Stimulated activated memory B cell treated with anti-CD40 and anti-IgM and Interleukin-4, amounts not matched to agents 10 μg/mL and 1 μg/mL and 100 μg/mL, for 72 hours (primary cell): ENCODE data around the gene CLDN15.
"Not testable (repeated sequence)": the region's sequence is repeated elsewhere in the genome, so short reads cannot be mapped to it uniquely, and the experiment has no call there.

ENCODE experiments used
- ATAC-seq: fragments of 150-1000 bp; cut with Tn5 transposase; 2 replicates; pipeline ENCODE4 v1.10.0; 2021
- H3K27ac Mint-ChIP-seq: one replicate; pipeline ENCODE4 v1.8.0; 2022; ENCODE audit warnings: mild to moderate bottlenecking, mixed read lengths
- H3K27me3 Mint-ChIP-seq: one replicate; pipeline ENCODE4 v1.8.0; 2022; ENCODE audit warnings: mixed read lengths
- H3K36me3 Mint-ChIP-seq: one replicate; pipeline ENCODE4 v1.8.0; 2022; ENCODE audit warnings: mixed read lengths
- H3K4me1 Mint-ChIP-seq: one replicate; pipeline ENCODE4 v1.8.0; 2022; ENCODE audit warnings: mixed read lengths
- H3K4me3 Mint-ChIP-seq: one replicate; pipeline ENCODE4 v1.8.0; 2022; ENCODE audit warnings: mild to moderate bottlenecking, moderate library complexity, mixed read lengths
- H3K9me3 Mint-ChIP-seq: one replicate; pipeline ENCODE4 v1.8.0; 2022; ENCODE audit warnings: mixed read lengths

CLDN15 gene

DNA sequence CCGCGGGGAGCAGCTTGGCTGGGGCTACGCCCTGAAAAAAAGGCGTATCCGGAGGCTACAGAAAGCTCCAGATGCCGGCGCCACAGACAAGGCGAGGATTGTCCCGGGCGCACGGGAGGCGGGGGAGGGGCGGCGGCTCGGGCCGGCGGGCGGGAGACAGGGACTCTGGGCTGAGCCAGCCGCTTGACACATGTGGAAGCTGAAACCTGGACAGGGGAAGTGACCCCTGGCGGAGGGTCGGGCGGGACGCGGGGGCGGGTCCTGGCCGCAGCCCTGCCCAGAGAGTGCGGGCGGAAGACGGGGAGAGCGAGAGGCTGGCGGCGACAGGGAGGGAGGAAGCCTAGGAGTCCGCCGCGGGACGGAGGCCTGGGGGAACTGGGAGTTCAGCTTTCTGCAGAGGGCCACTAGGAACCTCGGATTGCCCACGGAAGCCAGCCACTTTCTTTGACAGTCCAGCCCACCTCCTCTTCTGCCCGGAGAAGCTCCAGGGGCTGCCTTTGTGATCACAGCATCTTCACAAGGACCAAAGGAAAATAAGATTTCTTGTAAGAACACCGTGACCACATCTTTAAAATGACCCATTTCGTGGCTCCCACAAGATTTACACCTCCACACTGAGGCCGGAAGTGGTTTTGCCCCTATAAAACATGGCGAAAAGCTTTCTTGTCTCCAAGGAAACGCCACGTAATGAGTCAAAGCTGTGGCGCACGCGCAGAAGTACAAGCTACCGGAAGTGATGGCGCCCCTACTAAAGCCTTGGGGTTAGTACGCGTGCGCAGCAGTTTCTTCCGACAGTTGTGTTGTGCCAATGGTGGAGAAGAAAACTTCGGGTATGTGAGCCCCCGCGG lies 20.0 kb downstream of the CLDN15 start, which contains the start of the genes PLOD3 and ZNHIT1:
TSS of gene PLOD3 (minus strand) at position 194 of the 848 bp plus-strand sequence. CDS start 307 bp downstream, outside the sequence.
TSS of gene ZNHIT1 (plus strand) at position 778 of the 848 bp plus-strand sequence. CDS start at position 809, 31 bp downstream.
- Mint-ChIP-seq H3K36me3 (peaks cover 39% of the 10 kb centered on the region), H3K27me3 (no peaks in the 10 kb centered on the region), H3K9me3 (no peaks in the 10 kb centered on the region), H3K4me1 (peaks cover 52% of the 10 kb centered on the region), H3K4me3 (peak within 1 kb of the TSS; percentile 98), H3K27ac (peak within 1 kb of the TSS; percentile 94)
- ATAC-seq: peak; percentile 88

DNA sequence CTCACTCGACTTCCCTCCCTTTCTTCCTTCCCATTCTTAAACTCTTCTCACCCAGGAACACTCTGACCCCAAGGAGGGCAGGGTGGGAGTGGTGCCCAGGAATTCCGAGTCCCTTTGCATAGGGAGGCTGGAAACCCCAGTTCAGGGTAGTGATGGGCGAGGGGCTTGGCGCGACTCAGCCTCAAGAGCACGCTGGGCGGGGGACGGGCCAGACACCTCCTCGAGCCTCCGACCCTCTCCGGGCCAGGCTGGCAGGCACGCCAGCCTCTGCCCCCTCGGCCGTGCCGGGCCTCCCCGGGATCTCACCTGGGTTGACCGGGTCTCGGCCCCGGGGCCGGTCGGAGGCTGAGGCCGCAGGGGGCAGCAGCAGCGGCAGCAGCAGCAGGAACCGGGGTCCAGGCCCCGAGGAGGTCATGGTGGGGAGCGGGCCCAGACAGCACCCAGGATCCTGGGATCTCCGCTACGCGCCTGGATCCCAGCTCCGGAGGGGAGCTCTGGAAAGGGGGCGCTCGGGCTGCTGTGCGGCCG lies 20.7 kb downstream of the CLDN15 start:
- peak overlapping the region; percentile 94 for H3K27ac Mint-ChIP-seq
- ATAC-seq: peak; percentile 38
- peaks cover 47% of the 10 kb centered on the region for H3K4me1 Mint-ChIP-seq
- no peaks in the 10 kb centered on the region for H3K27me3 Mint-ChIP-seq
- H3K4me3 Mint-ChIP-seq: peak overlapping the region; percentile 98
- no peaks in the 10 kb centered on the region for H3K9me3 Mint-ChIP-seq
- peaks cover 37% of the 10 kb centered on the region for H3K36me3 Mint-ChIP-seq

- H3K4me3 Mint-ChIP-seq: peak overlapping the region; percentile 98
- H3K27me3 Mint-ChIP-seq: no peaks in the 10 kb centered on the region
- ATAC-seq: peak; percentile 1
- H3K36me3 Mint-ChIP-seq: peaks cover 38% of the 10 kb centered on the region
- H3K4me1 Mint-ChIP-seq: peaks cover 40% of the 10 kb centered on the region
- no peaks in the 10 kb centered on the region for H3K9me3 Mint-ChIP-seq
- H3K27ac Mint-ChIP-seq: peak overlapping the region; percentile 94
These were observed 21.4 kb downstream of the CLDN15 start for GRCh38 chr7:101216001-101216859.

- Mint-ChIP-seq H3K27me3 (no peaks in the 10 kb centered on the region), H3K9me3 (no peaks in the 10 kb centered on the region), H3K4me3 (no peak overlapping the region), H3K27ac (no peak overlapping the region), H3K36me3 (peaks cover 64% of the 10 kb centered on the region), H3K4me1 (peaks cover 15% of the 10 kb centered on the region)
- no peak for ATAC-seq
These were observed 25.6 kb downstream of the CLDN15 start for GRCh38 chr7:101212014-101212413.

DNA sequence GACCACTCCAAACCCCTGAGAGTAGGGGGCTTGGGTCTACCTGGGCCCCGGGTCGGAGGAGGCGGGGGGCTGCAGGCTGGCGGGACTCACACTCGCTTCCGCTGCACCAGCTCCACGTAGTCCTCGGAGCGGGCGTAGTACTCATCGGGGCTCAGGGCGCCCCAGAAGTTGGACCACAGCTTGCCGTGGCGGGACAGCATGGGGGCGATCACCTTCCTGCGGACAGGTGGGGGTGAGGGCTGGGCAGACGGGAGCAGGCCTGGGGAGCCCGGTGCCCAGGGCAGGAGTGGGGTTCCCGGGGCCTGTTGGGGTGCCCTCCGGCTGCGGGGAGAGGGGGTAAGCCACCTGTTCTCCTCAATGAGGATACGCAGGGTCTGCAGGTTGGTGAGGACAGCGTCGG lies 26.1 kb downstream of the CLDN15 start:
- no peaks in the 10 kb centered on the region for H3K9me3 Mint-ChIP-seq
- no peak overlapping the region for H3K27ac Mint-ChIP-seq
- peaks cover 66% of the 10 kb centered on the region for H3K36me3 Mint-ChIP-seq
- peak; percentile 25 for ATAC-seq
- H3K4me1 Mint-ChIP-seq: peaks cover 10% of the 10 kb centered on the region
- no peak overlapping the region for H3K4me3 Mint-ChIP-seq
- H3K27me3 Mint-ChIP-seq: no peaks in the 10 kb centered on the region

DNA sequence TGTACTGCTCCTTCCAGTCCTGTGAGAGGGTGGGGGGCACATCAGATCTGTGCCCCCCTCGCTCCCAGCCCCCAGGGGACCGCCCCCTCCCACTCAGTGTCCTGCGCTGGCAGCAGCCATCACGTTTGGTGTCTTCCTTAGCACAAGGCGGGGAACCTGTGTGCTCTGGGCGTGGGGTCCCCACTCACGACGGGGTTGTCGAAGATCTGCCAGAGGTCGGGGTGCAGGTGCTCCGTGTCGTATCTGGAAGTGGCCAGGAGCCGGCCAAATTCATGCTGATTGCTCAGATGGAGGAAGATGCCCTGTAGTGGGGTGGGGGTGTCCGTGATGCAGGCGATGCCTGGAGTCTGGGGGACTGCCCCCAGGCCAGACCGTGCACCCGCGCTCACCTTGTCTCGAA lies 27.5 kb downstream of the CLDN15 start:
- Mint-ChIP-seq H3K36me3 (peaks cover 63% of the 10 kb centered on the region), H3K27me3 (no peaks in the 10 kb centered on the region), H3K4me3 (no peak overlapping the region), H3K4me1 (no peaks in the 10 kb centered on the region), H3K9me3 (no peaks in the 10 kb centered on the region), H3K27ac (no peak overlapping the region)
- no peak for ATAC-seq

- Mint-ChIP-seq H3K4me1 (peaks cover 3% of the 10 kb centered on the region), H3K27me3 (no peaks in the 10 kb centered on the region), H3K27ac (no peak overlapping the region), H3K9me3 (no peaks in the 10 kb centered on the region), H3K4me3 (no peak overlapping the region), H3K36me3 (peaks cover 52% of the 10 kb centered on the region)
- ATAC-seq: no peak
These were observed 28.8 kb downstream of the CLDN15 start for GRCh38 chr7:101208794-101209193.

DNA sequence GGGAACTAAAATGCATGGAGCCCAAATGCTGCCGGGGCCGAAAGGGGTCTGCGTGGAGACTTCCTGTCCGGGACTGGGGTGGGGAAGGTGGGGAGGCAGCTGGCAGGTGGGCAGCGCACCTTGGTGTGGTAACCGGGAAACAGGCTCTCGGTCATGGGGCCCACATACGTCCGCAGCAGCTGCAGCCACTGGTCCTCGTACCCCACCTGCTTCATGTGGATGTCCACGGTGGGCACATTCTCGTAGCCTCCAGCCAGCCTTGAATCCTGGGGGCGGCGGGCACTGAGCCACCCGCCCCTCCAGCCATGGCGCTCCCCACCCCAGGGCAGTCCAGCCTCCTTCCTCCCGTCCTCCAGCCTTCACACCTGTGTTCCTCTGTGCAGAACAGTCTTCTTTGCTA lies 30.1 kb downstream of the CLDN15 start:
- no peaks in the 10 kb centered on the region for H3K9me3 Mint-ChIP-seq
- H3K4me1 Mint-ChIP-seq: peaks cover 14% of the 10 kb centered on the region
- H3K27ac Mint-ChIP-seq: no peak overlapping the region
- no peak overlapping the region for H3K4me3 Mint-ChIP-seq
- ATAC-seq: no peak
- H3K36me3 Mint-ChIP-seq: peaks cover 52% of the 10 kb centered on the region
- H3K27me3 Mint-ChIP-seq: peaks cover 5% of the 10 kb centered on the region

DNA sequence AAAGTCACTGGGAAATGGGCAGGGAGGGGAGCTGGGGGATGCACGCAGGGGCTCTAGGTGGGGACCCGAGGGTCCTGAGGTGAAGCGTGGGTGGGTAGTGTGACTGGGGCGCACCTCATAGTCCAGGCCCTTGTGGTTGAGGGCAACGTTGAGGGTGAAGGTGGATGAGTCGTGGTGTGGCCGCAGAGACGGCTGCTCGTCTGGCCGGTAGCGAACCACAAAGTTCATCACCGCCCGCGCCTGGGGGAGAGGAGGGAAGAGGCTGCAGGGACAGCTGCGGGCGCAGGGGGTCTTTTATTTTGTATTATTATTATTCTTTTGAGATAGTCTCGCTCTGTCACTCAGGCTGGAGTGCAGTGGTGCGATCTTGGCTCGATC lies 30.9 kb downstream of the CLDN15 start:
- Mint-ChIP-seq H3K27ac (no peak overlapping the region), H3K4me3 (no peak overlapping the region), H3K4me1 (peaks cover 15% of the 10 kb centered on the region), H3K27me3 (peaks cover 13% of the 10 kb centered on the region), H3K36me3 (peaks cover 44% of the 10 kb centered on the region), H3K9me3 (no peaks in the 10 kb centered on the region)
- ATAC-seq: no peak

DNA sequence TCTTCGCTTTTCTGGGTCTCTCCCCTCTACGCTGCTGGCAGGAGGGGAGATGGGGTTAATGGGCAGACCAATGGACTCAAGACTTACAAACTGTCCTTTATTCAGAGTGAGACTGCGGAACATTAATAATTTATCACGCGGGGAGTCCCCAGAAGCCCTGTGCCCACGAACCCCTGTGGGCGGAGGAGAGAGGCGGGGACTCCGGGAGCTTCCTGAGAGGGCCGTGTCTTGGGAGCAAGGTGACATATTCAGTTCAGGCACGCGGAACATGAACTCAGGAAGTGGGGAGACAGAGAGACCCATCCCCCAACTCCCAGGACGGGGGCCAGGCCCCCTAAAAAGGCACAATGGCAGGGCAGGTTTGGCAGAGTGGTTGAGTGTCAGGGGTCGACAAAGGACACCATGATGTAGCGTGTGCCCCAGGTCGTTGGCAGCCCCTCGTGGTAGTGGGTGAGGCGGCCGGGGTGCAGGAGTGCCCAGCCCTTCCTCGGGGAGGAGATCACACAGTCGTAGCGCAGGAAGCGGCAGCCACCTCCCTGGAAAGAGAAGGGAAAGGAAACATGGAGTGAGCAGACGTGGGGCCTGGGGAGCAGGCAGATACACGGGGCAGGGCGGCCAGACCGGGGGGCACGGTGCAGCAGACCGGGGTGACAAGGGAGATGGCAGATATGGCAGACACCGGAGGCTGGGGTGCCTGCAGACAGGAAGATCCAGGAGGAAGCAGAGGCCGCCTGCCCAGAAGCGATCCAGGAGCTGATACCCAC lies 31.5 kb downstream of the CLDN15 start:
- no peak overlapping the region for H3K27ac Mint-ChIP-seq
- peaks cover 20% of the 10 kb centered on the region for H3K4me1 Mint-ChIP-seq
- peaks cover 38% of the 10 kb centered on the region for H3K36me3 Mint-ChIP-seq
- H3K9me3 Mint-ChIP-seq: no peaks in the 10 kb centered on the region
- H3K27me3 Mint-ChIP-seq: peaks cover 19% of the 10 kb centered on the region
- H3K4me3 Mint-ChIP-seq: no peak overlapping the region
- ATAC-seq: peak; percentile 13

- H3K4me3 Mint-ChIP-seq, H3K9me3 Mint-ChIP-seq, H3K27ac Mint-ChIP-seq, ATAC-seq: not testable (repeated sequence)
- Mint-ChIP-seq H3K4me1 (peaks cover 26% of the 10 kb centered on the region), H3K36me3 (peaks cover 27% of the 10 kb centered on the region), H3K27me3 (peaks cover 38% of the 10 kb centered on the region)
These were observed 33.6 kb downstream of the CLDN15 start for GRCh38 chr7:101203740-101204738.

GRCh38 chr7:101202603-101202918 lies 35.0 kb downstream of the CLDN15 start:
- no peak for ATAC-seq
- H3K4me3 Mint-ChIP-seq: no peak overlapping the region
- H3K9me3 Mint-ChIP-seq: no peaks in the 10 kb centered on the region
- peaks cover 46% of the 10 kb centered on the region for H3K27me3 Mint-ChIP-seq
- H3K27ac Mint-ChIP-seq: no peak overlapping the region
- peaks cover 15% of the 10 kb centered on the region for H3K36me3 Mint-ChIP-seq
- peaks cover 26% of the 10 kb centered on the region for H3K4me1 Mint-ChIP-seq

DNA sequence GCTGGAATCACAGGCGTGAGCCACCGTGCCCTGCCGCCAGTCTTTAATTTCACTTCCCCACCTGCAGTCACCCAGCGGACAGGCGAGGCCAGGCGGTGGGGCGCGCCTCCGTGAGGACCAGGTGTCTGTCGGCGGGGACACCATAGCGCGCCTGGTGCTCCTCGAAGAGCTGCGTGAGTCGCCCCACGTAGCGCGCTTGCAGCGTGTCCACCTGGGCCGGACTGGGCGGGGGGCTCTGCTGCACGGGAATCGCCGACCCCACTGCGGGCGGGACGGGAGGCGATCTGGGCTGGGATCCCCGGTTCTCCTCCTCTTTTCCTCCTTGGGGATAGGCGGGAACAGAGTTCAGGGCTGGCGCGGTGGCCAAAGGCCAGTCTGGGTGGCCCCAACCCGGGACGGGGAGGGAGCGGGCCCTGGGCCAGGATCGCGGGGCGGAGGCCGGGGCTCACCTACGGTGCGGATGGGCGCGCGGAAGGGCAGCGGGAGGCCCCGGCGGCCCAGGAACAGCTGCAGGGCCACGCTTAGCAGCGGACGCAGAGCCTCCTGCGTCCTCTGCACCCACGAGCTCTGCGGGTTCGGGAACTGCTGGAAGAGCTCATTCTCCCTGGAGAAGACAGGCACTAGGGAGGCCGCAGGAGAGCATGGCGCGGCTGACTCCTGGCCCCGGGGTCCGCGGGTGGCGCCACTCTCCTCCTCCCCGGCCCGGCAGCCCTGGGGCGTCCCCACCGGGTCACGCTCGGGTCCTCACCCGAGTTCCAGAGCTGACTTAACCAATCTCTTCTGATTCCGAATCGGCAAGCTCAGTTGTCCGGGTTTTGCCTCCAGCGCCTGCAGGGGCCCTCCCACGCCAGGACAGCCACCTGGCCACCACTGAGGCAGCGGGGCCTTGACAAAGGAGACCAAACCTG lies 35.7 kb downstream of the CLDN15 start:
- Mint-ChIP-seq H3K36me3 (peaks cover 14% of the 10 kb centered on the region), H3K27ac (no peak overlapping the region), H3K9me3 (no peaks in the 10 kb centered on the region), H3K4me1 (peaks cover 26% of the 10 kb centered on the region), H3K4me3 (no peak overlapping the region), H3K27me3 (peaks cover 46% of the 10 kb centered on the region)
- no peak for ATAC-seq
